SK-N-SH treated with all-trans-retinoic acid at 6 μM for 48 hours (cell line): ENCODE results near the gene SEPTIN3.

Experiments used
- ATAC-seq: fragments of 200-7000 bp; cut with Tn5 transposase; 3 replicates; pipeline ENCODE4 v1.9.1; 2020; ENCODE audit warnings: mild to moderate bottlenecking, moderate library complexity
- ARNTL ChIP-seq: fragments of 450-650 bp; formaldehyde crosslinking; IDR thresholded peaks from 2 replicates; pipeline ENCODE4 v1.5.0; 2020; ENCODE audit warnings: low read depth, mild to moderate bottlenecking, moderate library complexity, borderline replicate concordance
- BACH2 ChIP-seq: fragments of 250-450 bp; sonication (Bioruptor Pico); IDR thresholded peaks from 2 replicates; pipeline ENCODE4 v1.9.0; 2021; ENCODE audit warnings: mild to moderate bottlenecking, borderline replicate concordance
- CREB5 ChIP-seq: fragments of 250-450 bp; sonication (Bioruptor Pico); IDR thresholded peaks from 2 replicates; pipeline ENCODE4 v1.5.1; 2020; ENCODE audit warnings: low read depth, mild to moderate bottlenecking, moderate library complexity
- CSDC2 ChIP-seq: fragments of 250-450 bp; sonication (Bioruptor Pico); IDR thresholded peaks from 2 replicates; pipeline ENCODE4 v1.5.0; 2020; ENCODE audit warnings: mild to moderate bottlenecking, moderate library complexity
- CSRNP3 ChIP-seq: fragments of 250-450 bp; sonication (Bioruptor Pico); IDR thresholded peaks from 2 replicates; pipeline ENCODE4 v1.5.1; 2021; ENCODE audit warnings: mild to moderate bottlenecking, moderate library complexity
- ESRRG ChIP-seq: fragments of 250-450 bp; sonication (Bioruptor Pico); IDR thresholded peaks from 2 replicates; pipeline ENCODE4 v1.6.1; 2021; ENCODE audit warnings: mild to moderate bottlenecking
- GLIS3 ChIP-seq: fragments of 250-450 bp; sonication (Bioruptor Pico); IDR thresholded peaks from 2 replicates; pipeline ENCODE4 v1.5.0; 2020; ENCODE audit warnings: mild to moderate bottlenecking, moderate library complexity
- ISL1 ChIP-seq: fragments of 250-450 bp; sonication (Bioruptor Pico); IDR thresholded peaks from 2 replicates; pipeline ENCODE4 v2.1.2; 2022; ENCODE audit warnings: mild to moderate bottlenecking, moderate library complexity
- OSR1 ChIP-seq: fragments of 250-450 bp; sonication (Bioruptor Pico); IDR thresholded peaks from 2 replicates; pipeline ENCODE4 v1.8.0; 2022; ENCODE audit warnings: moderate library complexity, mild to moderate bottlenecking, inconsistent platforms
- PATZ1 ChIP-seq: fragments of 250-450 bp; sonication (Bioruptor Pico); IDR thresholded peaks from 2 replicates; pipeline ENCODE4 v1.8.0; 2020; ENCODE audit warnings: mild to moderate bottlenecking, moderate library complexity, borderline replicate concordance
- POU6F1 ChIP-seq: fragments of 250-450 bp; sonication (Bioruptor Pico); IDR thresholded peaks from 2 replicates; pipeline ENCODE4 v1.8.0; 2021; ENCODE audit warnings: low read depth, mild to moderate bottlenecking, moderate library complexity, borderline replicate concordance
- PPARA ChIP-seq: fragments of 250-450 bp; sonication (Bioruptor Pico); IDR thresholded peaks from 2 replicates; pipeline ENCODE4 v1.5.0; 2020; ENCODE audit warnings: mild to moderate bottlenecking, borderline replicate concordance
- RARB ChIP-seq: fragments of 250-450 bp; sonication (Bioruptor Pico); IDR thresholded peaks from 2 replicates; pipeline ENCODE4 v1.8.0; 2021; ENCODE audit warnings: mild to moderate bottlenecking, moderate library complexity
- SNAI2 ChIP-seq: fragments of 250-450 bp; sonication (Bioruptor Pico); IDR thresholded peaks from 2 replicates; pipeline ENCODE4 v1.5.0; 2020; ENCODE audit warnings: mild to moderate bottlenecking, moderate library complexity
- TCF4 ChIP-seq: fragments of 250-450 bp; sonication (Bioruptor Pico); IDR thresholded peaks from 2 replicates; pipeline ENCODE4 v1.8.0; 2021; ENCODE audit warnings: mild to moderate bottlenecking, moderate library complexity, borderline replicate concordance
- TOX ChIP-seq: fragments of 250-450 bp; sonication (Bioruptor Pico); IDR thresholded peaks from 2 replicates; pipeline ENCODE4 v1.8.0; 2021; ENCODE audit warnings: mild to moderate bottlenecking, moderate library complexity, borderline replicate concordance
- TSHZ2 ChIP-seq: fragments of 250-450 bp; sonication (Bioruptor Pico); IDR thresholded peaks from 2 replicates; pipeline ENCODE4 v1.5.0; 2020; ENCODE audit warnings: mild to moderate bottlenecking, moderate library complexity
- ZC3H10 ChIP-seq: fragments of 250-450 bp; sonication (Bioruptor Pico); IDR thresholded peaks from 2 replicates; pipeline ENCODE4 v1.5.1; 2021; ENCODE audit warnings: mild to moderate bottlenecking, moderate library complexity
- ZFP3 ChIP-seq: fragments of 250-450 bp; sonication (Bioruptor Pico); IDR thresholded peaks from 2 replicates; pipeline ENCODE4 v1.5.0; 2020; ENCODE audit warnings: mild to moderate bottlenecking, moderate library complexity
- ZFP30 ChIP-seq: fragments of 450-650 bp; formaldehyde crosslinking; IDR thresholded peaks from 2 replicates; pipeline ENCODE4 v1.5.0; 2022; ENCODE audit warnings: mild to moderate bottlenecking, moderate library complexity
- ZNF565 ChIP-seq: fragments of 450-650 bp; formaldehyde crosslinking; conservative IDR thresholded peaks from 2 replicates; pipeline ENCODE4 v1.5.0; 2020; ENCODE audit warnings: low read depth, mild to moderate bottlenecking, moderate library complexity
- ZNF70 ChIP-seq: fragments of 450-650 bp; formaldehyde crosslinking; IDR thresholded peaks from 2 replicates; pipeline ENCODE4 v1.5.0; 2020; ENCODE audit warnings: mild to moderate bottlenecking, moderate library complexity
- ZNF8 ChIP-seq: fragments of 450-650 bp; formaldehyde crosslinking; IDR thresholded peaks from 2 replicates; pipeline ENCODE4 v1.5.0; 2020; ENCODE audit warnings: mild to moderate bottlenecking, moderate library complexity

The SEPTIN3 gene

GRCh38 chr22:41991111-41991510 lies 21.9 kb downstream of the SEPTIN3 start:
- no peak for TF ChIP-seq ZNF565 (CRISPR knock-in tag)
- TF ChIP-seq PPARA (CRISPR knock-in tag) = no peak
- TF ChIP-seq ZFP30 (CRISPR knock-in tag) = no peak
- no peak for TF ChIP-seq ESRRG (CRISPR knock-in tag)
- TF ChIP-seq POU6F1 (CRISPR knock-in tag) = no peak
- no peak for TF ChIP-seq GLIS3 (CRISPR knock-in tag)
- TF ChIP-seq CSDC2 (CRISPR knock-in tag) = no peak
- no peak for TF ChIP-seq PATZ1 (CRISPR knock-in tag)
- no peak for TF ChIP-seq ZNF8 (CRISPR knock-in tag)
- no peak for TF ChIP-seq RARB
- TF ChIP-seq ZFP3 (CRISPR knock-in tag) = no peak
- no peak for TF ChIP-seq TSHZ2 (CRISPR knock-in tag)
- TF ChIP-seq TCF4 (CRISPR knock-in tag) = no peak
- TF ChIP-seq TOX (CRISPR knock-in tag) = no peak
- no peak for TF ChIP-seq SNAI2 (CRISPR knock-in tag)
- TF ChIP-seq CREB5 (CRISPR knock-in tag) = no peak
- ATAC-seq = no peak

GRCh38 chr22:41992496-41992895 lies 23.3 kb downstream of the SEPTIN3 start:
- ATAC-seq = no peak
- TF ChIP-seq OSR1 = no peak
- no peak for TF ChIP-seq ZNF565 (CRISPR knock-in tag)

GRCh38 chr22:41995211-41995610 lies 26.0 kb downstream of the SEPTIN3 start:
- TF ChIP-seq TOX (CRISPR knock-in tag) (no peak), ZC3H10 (CRISPR knock-in tag) (no peak), GLIS3 (CRISPR knock-in tag) (no peak), SNAI2 (CRISPR knock-in tag) (no peak), ZNF8 (CRISPR knock-in tag) (no peak), ISL1 (CRISPR knock-in tag) (no peak), ARNTL (CRISPR knock-in tag) (no peak), BACH2 (CRISPR knock-in tag) (no peak), ZFP30 (CRISPR knock-in tag) (no peak), CREB5 (CRISPR knock-in tag) (no peak), CSRNP3 (no peak), ZFP3 (CRISPR knock-in tag) (no peak), POU6F1 (CRISPR knock-in tag) (no peak), CSDC2 (CRISPR knock-in tag) (no peak), ZNF70 (no peak), TCF4 (CRISPR knock-in tag) (no peak)
- no peak for ATAC-seq
